A204.1 (cell line): ENCODE results near the gene SNX27.
"Not testable (repeated sequence)": the region's sequence is repeated elsewhere in the genome, so short reads cannot be mapped to it uniquely, and the experiment has no call there.

Experiments used
- FAIRE-seq: peaks from 2 replicates; lab custom pipeline; 2012; peaks lifted over from hg19 to GRCh38; lab: Jason Lieb, UNC

SNX27 gene

DNA sequence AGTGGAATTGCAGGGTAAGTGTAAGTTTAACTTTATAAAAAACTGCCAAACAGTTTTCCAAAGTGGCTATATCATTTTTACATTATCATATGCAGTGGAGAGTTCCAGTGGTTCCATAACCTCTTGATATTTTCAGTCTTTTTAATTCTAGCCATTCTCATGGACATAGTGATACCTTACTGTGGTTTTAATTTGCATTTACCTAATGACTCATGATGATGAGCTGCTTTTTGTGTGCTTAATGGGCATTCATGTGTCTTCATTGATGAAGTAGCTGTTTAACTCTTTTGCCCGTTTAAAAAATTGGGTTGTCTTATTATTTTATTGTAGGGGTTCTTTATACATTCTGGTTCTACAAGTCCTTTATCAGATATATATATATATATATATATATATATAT, 29.4 kb downstream of the SNX27 start:
- no peak for FAIRE-seq

DNA sequence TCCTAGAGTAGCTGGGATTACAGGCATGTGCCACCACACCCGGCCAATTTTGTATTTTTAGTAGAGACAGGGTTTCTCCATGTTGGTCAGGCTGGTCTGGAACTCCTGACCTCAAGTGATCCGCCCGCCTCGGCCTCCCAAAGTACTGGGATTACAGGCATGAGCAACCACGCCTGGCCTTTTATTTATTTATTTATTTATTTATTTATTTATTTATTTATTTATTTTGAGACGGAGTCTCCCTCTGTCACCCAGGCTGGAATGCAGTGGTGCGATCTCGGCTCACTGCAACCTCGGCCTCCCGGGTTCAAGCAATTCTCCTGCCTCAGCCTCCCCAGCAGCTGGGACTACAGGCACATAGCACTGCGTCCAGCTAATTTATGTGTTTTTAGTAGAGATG, 31.2 kb downstream of the SNX27 start:
- not testable (repeated sequence) for FAIRE-seq

- FAIRE-seq = no peak
These were observed 32.2 kb downstream of the SNX27 start for GRCh38 chr1:151644001-151644400.

DNA sequence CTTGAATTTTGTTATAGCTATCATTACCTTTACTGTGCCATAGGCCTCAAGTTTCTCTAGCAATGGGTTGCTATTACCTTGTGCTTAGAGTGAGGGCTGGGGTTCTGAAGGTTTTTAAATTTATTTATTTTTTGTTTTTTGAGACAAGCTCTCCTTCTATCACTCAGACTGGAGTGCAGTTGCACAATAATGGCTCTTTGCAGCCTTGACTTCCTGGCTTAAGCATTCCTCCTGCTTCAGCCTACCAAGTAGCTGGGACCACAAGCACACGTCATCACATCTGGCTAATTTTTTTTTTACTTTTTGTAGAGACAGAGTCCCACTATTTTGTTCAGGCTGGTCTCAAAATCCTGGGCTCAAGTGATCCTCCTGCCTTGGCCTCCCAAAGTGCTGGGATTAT, 41.5 kb downstream of the SNX27 start:
- FAIRE-seq = no peak

- no peak for FAIRE-seq
These were observed 43.5 kb downstream of the SNX27 start for GRCh38 chr1:151655371-151655770.

GRCh38 chr1:151661751-151662150, 49.9 kb downstream of the SNX27 start:
- no peak for FAIRE-seq

GRCh38 chr1:151668090-151668489, 56.2 kb downstream of the SNX27 start:
- FAIRE-seq = no peak

- FAIRE-seq = not testable (repeated sequence)
These were observed 58.3 kb downstream of the SNX27 start for GRCh38 chr1:151670036-151670675.

DNA sequence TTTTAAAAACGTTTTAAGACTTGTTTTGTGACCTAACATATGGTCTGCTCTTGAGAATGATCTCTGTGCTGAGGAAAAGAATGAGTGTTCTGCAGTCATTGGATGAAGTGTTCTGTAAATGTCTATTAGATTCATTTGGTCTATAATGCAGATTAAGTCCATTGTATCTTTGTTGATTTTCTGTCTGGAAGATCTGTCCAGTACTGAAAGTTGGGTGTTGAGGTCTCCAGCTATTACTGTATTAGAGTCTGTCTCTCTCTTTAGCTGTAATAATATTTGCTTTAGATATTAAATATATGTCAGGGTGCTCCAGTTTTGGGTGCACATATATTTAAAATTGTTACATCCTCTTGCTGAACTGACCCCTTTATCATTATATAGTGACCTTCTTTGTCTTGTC, 61.6 kb downstream of the SNX27 start:
- FAIRE-seq = no peak

GRCh38 chr1:151680391-151680790, 68.5 kb downstream of the SNX27 start:
- no peak for FAIRE-seq

GRCh38 chr1:151680826-151681225, 69.0 kb downstream of the SNX27 start:
- no peak for FAIRE-seq

- FAIRE-seq = no peak
These were observed 70.1 kb downstream of the SNX27 start for GRCh38 chr1:151681923-151682322.

- FAIRE-seq = not testable (repeated sequence)
These were observed 71.1 kb downstream of the SNX27 start for GRCh38 chr1:151682901-151683300.

DNA sequence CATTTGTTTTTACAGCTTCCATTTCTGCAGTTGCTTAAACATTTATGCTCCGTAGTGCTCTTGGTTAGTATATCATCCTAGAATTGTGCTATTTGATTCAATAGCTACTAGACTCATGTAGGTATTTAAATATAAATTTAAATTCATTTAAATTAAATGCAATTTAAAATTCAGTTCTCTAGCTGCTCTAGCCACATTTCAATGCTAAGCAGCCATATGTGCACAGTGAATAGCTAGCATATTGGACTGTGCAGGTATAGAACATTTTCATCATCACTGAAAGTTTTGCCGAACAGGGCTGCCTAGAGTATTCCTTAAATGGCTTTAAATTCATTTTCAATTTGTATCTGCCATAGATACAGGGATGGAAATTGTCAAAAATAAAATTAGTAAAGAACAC, 72.3 kb downstream of the SNX27 start:
- FAIRE-seq = no peak

DNA sequence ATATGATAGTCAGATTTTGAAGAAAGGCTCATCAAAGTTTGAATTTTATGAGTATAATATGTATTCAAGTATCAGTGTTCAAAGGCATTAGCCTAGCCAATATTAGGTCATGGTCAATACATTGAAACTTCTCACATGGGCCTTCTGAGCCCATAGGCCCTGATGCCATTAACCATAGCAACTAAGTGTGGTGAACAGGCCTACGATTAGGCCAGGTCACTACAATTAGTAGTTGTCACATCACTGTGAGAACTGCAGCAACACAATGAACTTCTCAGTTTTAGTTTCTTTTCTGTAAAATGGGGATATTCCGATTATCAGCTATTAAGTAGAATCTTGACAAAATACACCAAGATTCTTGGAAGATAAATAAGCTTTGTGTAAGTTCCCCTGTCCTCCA, 74.7 kb downstream of the SNX27 start:
- no peak for FAIRE-seq

- no peak for FAIRE-seq
These were observed 77.6 kb downstream of the SNX27 start for GRCh38 chr1:151689494-151689893.

GRCh38 chr1:151692226-151692625, 80.4 kb downstream of the SNX27 start:
- no peak for FAIRE-seq

DNA sequence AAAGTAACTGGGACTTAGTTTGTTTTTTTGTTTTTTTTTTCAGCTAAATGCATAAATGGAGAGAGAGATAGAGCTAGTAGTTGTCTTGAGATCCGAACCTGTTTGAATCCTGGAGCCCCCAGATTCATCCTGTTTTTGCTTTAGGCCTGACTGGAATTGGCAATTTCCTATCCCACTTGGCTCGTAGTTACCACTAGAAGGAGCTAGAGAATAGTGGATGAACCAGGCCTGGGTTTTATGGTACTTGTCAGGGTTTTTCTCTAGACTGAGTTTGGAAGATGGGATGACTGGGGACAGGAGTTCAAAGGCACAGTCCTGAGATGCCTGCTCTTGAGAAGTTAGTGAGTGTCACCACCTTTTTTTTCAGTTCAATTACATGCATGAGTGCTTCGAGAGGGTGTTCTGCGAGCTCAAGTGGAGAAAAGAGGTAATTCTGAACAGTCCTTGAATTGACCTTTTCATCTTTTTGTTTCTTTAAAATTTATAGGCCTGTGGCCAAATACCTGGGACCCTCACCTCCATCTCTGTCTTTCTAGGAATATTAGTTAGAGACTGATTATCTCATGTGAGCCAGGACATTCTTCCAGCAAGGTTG, 81.3 kb downstream of the SNX27 start:
- FAIRE-seq = no peak

DNA sequence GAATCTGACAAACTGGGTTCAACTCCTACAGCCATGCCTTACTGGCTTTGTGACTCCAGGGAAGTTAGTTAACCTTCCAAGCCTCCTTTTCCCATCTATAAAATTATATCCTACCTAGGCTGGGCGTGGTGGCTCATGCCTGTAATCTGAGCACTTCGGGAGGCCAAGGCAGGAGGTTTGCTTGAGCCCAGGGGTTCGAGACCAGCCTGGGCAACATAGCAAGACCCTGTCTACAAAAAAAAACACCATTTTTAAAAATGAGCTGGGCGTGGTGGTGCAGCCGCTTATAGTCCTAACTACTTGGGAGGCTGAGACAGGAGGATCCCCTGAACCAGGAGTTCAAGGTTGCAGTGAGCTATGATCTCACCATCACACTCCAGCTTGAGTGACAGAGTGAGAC, 89.7 kb downstream of the SNX27 start:
- no peak for FAIRE-seq

GRCh38 chr1:151702936-151703335, 91.1 kb downstream of the SNX27 start:
- no peak for FAIRE-seq

- FAIRE-seq = no peak
These were observed 92.0 kb downstream of the SNX27 start for GRCh38 chr1:151703813-151704212.

DNA sequence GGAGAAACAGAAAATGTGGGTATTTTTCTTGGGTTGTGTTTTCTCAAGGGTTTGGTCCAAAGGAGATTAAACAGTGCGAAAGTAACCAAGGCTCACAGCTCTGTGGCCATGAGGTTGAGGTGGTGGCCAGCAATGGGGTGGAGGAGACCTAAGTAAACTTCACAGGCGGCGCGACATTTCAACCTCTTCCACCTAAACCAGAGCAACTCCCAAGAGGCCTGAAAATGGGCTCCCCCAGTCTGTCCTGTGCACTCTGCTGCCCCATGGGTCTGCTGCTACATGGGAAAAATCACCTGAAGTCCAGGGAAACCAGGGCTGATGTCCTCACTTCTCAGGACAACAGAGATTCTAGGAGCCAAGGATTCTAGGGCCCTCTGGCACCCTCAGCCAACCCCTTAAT, 92.4 kb downstream of the SNX27 start:
- no peak for FAIRE-seq

GRCh38 chr1:151705146-151705545, 93.3 kb downstream of the SNX27 start:
- FAIRE-seq = no peak

DNA sequence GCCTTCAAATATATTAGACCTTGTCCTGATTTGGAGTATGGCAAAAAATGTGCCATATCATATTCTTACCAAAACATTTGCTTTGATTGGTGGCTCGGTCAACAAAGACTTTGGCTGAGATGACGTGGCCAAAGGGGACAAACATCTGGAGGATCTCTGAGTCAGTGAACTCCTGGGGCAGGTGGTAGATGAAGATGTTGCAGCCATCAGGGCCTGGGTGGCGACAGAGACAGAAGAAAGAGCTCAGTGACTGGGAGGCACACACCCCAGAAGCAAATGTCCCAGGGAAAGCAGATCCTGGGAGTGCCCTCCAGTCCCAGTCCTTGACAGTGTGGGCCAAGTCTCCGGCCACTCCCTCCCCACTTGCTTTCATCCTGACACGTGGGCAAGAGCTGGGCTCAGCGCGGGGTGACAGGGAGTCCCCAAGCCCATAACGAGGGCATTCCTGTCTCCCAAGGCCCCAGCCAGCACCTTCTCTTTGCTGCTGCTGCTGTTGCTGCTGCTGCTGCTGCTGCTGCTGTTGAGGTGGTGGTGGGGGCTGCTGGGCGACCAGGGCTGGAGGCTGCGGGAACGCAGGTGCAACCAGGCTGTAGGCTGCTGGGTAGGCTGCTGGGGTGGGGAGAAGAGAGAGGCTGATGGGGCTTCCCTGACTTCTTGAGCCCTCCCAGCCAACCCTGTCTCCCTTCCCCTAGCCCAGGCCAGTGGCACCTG, 94.1 kb downstream of the SNX27 start:
- no peak for FAIRE-seq
